NK-92 treated with Interleukin-12 subunit alpha and Interleukin-12 subunit beta, amount 100 ng/mL, for 24 hours (cell line): Measurements from ENCODE around the gene SLC6A4.

ENCODE experiments used
- DNase-seq: peaks from one replicate; lab custom pipeline; 2025; lab: John Stamatoyannopoulos, UW

The SLC6A4 gene

GRCh38 chr17:30235386-30236296 is at the start of gene SLC6A4:
SLC6A4 (minus strand) TSS chr17:30235697; CDS start chr17:30221958, 13,739 bp downstream.
- no peak for DNase-seq

GRCh38 chr17:30279156-30279555 is 43.7 kb upstream of the SLC6A4 start:
- DNase-seq: no peak

GRCh38 chr17:30278032-30278431 is 42.5 kb upstream of the SLC6A4 start:
- DNase-seq: no peak

GRCh38 chr17:30275911-30276310 is 40.4 kb upstream of the SLC6A4 start:
- no peak for DNase-seq

GRCh38 chr17:30274887-30275286 is 39.4 kb upstream of the SLC6A4 start:
- no peak for DNase-seq

GRCh38 chr17:30273373-30273772 is 37.9 kb upstream of the SLC6A4 start:
- DNase-seq: no peak

GRCh38 chr17:30271102-30271501 is 35.6 kb upstream of the SLC6A4 start:
- DNase-seq: no peak

- no peak for DNase-seq
Observed at GRCh38 chr17:30267625-30268024, 32.1 kb upstream of the SLC6A4 start.

- no peak for DNase-seq
Observed at GRCh38 chr17:30263552-30264333, 28.2 kb upstream of the SLC6A4 start.

- DNase-seq: no peak
Observed at GRCh38 chr17:30256756-30257506, 21.4 kb upstream of the SLC6A4 start.

- no peak for DNase-seq
Observed at GRCh38 chr17:30254150-30254549, 18.7 kb upstream of the SLC6A4 start.

GRCh38 chr17:30253312-30253711 is 17.8 kb upstream of the SLC6A4 start:
- no peak for DNase-seq

- no peak for DNase-seq
Observed at GRCh38 chr17:30251931-30252330, 16.4 kb upstream of the SLC6A4 start.

- DNase-seq: no peak
Observed at GRCh38 chr17:30249460-30249859, 14.0 kb upstream of the SLC6A4 start.

- DNase-seq: no peak
Observed at GRCh38 chr17:30248786-30249185, 13.3 kb upstream of the SLC6A4 start.

GRCh38 chr17:30246460-30246859 is 11.0 kb upstream of the SLC6A4 start:
- DNase-seq: no peak

- no peak for DNase-seq
Observed at GRCh38 chr17:30244853-30245385, 9.4 kb upstream of the SLC6A4 start.

- no peak for DNase-seq
Observed at GRCh38 chr17:30243568-30243967, 8.1 kb upstream of the SLC6A4 start.

GRCh38 chr17:30243002-30243401 is 7.5 kb upstream of the SLC6A4 start:
- DNase-seq: no peak

- no peak for DNase-seq
Observed at GRCh38 chr17:30241051-30241450, 5.6 kb upstream of the SLC6A4 start.

GRCh38 chr17:30240177-30240576 is 4.7 kb upstream of the SLC6A4 start:
- DNase-seq: no peak

GRCh38 chr17:30239089-30239462 is 3.6 kb upstream of the SLC6A4 start:
- no peak for DNase-seq
